Measurements from ENCODE around the gene WAS.

GRCh38 chrX:48666649-48667048 is 16.9 kb upstream of the WAS start:
- TF ChIP-seq POLR2A (IDR thresholded peaks at IDR 0.05; ENCODE audit: low read length): no peak
- TF ChIP-seq CTCF (IDR thresholded peaks at IDR 0.05): no peak
- TF ChIP-seq CBX2 (IDR thresholded peaks at IDR 0.05; ENCODE audit: borderline replicate concordance, low read depth): no peak
- no peak for TF ChIP-seq EP300 (IDR thresholded peaks at IDR 0.05)

Data from A549 (cell line).